Measurements from ENCODE around the gene ARPC5. TPM values are rescaled to one million over a fixed set of nuclear protein-coding genes. Genes with fewer than 3 reads are reported as not detected.

The ARPC5 gene
- total and polyA plus RNA-seq, 2 of the 8 experiments (the other 6 are each of a cell fraction or from before 2014, with no cell fraction given), result 24.0 to 60.8 TPM

GRCh38 chr1:183651612-183652011, 16.0 kb upstream of the ARPC5 start:
- Histone ChIP-seq H4K91ac (replicated peaks; ENCODE audit: insufficient read length, low read length) (no peak overlapping the region), H2BK12ac (ENCODE audit: low read depth, low read length) (no peak overlapping the region), H2BK120ac (replicated peaks; ENCODE audit: low read depth, low read length) (no peak overlapping the region), H2BK20ac (ENCODE audit: low read length) (no peak overlapping the region), H3K79me1 (ENCODE audit: low read depth, low read length) (no peaks in the 10 kb centered on the region), H3K27me3 (replicated peaks in 1 of 4; ENCODE audit: control insufficient read depth in 3 of 4, extremely low read depth in 1 of 4, insufficient read depth in 3 of 4, low read length in 3 of 4) (no peaks in the 10 kb centered on the region), H3K4me2 (ENCODE audit: insufficient read depth in 1 of 2, low read depth in 2 of 2, low read length in 2 of 2) (no peak overlapping the region), H3K4ac (replicated peaks; ENCODE audit: insufficient read length, low read depth, low read length) (no peak overlapping the region), H3K36me3 (ENCODE audit: control insufficient read depth in 2 of 4, insufficient read depth in 4 of 4, low read length in 3 of 4) (no peaks in the 10 kb centered on the region), H3K4me1 (replicated peaks in 1 of 4; ENCODE audit: control insufficient read depth in 3 of 4, insufficient read depth in 4 of 4, low read length in 3 of 4) (no peaks in the 10 kb centered on the region), H4K8ac (ENCODE audit: extremely low read depth, insufficient read depth, low read length) (no peak overlapping the region), H2BK15ac (ENCODE audit: low read length) (no peak overlapping the region), H2AK5ac (ENCODE audit: low read depth, low read length) (no peak overlapping the region), H3K18ac (ENCODE audit: extremely low read depth, low read length) (no peak overlapping the region), H3K27ac (ENCODE audit: low read depth, low read length) (no peak overlapping the region), H4K5ac (ENCODE audit: insufficient read length, low read depth, low read length) (no peak overlapping the region), H3K23ac (ENCODE audit: insufficient read length) (no peak overlapping the region), H2AFZ (ENCODE audit: low read length) (no peak overlapping the region), H3K79me2 (ENCODE audit: control insufficient read depth in 1 of 2, insufficient read depth in 2 of 2, low read length in 2 of 2) (no peaks in the 10 kb centered on the region), H3K56ac (replicated peaks; ENCODE audit: insufficient read length, low read depth, low read length) (no peak overlapping the region), H3K9ac (replicated peaks in 1 of 4; ENCODE audit: extremely low read depth in 1 of 4, low read depth in 3 of 4, low read length in 3 of 4) (no peak overlapping the region), H3K23me2 (ENCODE audit: low read depth, low read length) (no peaks in the 10 kb centered on the region; the same call in 1 of the 2 replicates), H3K4me3 (ENCODE audit: extremely low read depth in 1 of 4, insufficient read depth in 2 of 4, low read depth in 3 of 4, low read length in 4 of 4) (no peak overlapping the region), H3K14ac (ENCODE audit: insufficient read length) (no peak overlapping the region), H3K9me3 (ENCODE audit: insufficient read depth in 2 of 2, low read depth in 1 of 2, low read length in 1 of 2) (no peaks in the 10 kb centered on the region), H4K20me1 (replicated peaks in 1 of 2; ENCODE audit: control insufficient read depth in 1 of 2, insufficient read depth in 2 of 2, low read length in 2 of 2) (no peaks in the 10 kb centered on the region), H2BK5ac (ENCODE audit: low read depth, low read length) (no peak overlapping the region)
- no peak for DNase-seq (ENCODE audit: low read depth in 1 of 2, low spot score in 2 of 2)
- FAIRE-seq, result no peak
- 85% methylated on average over 5 of the region's 5 CpGs; no CpG with 5 or more reads in 1 of the 2 experiments for WGBS, 2 experiments (ENCODE audit: extremely low coverage in 1 of 2, insufficient coverage in 1 of 2, insufficient read length in 1 of 2, insufficient replicate concordance in 2 of 2, low coverage in 1 of 2, low lambda C conversion rate in 2 of 2, missing lambda C conversion rate in 1 of 2)
- ChIA-PET CTCF (ENCODE audit: partially characterized antibody) (interaction anchor here (0.8 to 6.2 kb wide), 3 partner anchors 33 to 264 kb away, joined by 3 to 87 read pairs (median 16); no protein-coding TSS in a partner anchor), POLR2A (ENCODE audit: partially characterized antibody) (no interaction called here)
- TF ChIP-seq BRCA1 (IDR thresholded peaks at IDR 0.05; ENCODE audit: low read depth, low read length), result no peak
